Body of pancreas (tissue), 4 donors: ENCODE results near the gene MVP.

ENCODE experiments used
- POLR2A ChIP-seq, 3 donors: fragments of 450-650 bp; IDR thresholded peaks; one replicate each; pipeline ENCODE4 v1.6.1; 2016; ENCODE audit warnings: antibody characterized with exemption in 3 of 3, mild to moderate bottlenecking in 2 of 3
- TF ChIP-seq, protein P1 (sequence below), 7 experiments: fragments of 450-650 bp in 4 of 7; fragments of 200-600 bp in 3 of 7; sonication (generic) in 3 of 7; IDR thresholded peaks; one replicate each; pipeline ENCODE4 v1.5.1; 2016 to 2019; ENCODE audit warnings: antibody characterized with exemption in 7 of 7

DNA sequence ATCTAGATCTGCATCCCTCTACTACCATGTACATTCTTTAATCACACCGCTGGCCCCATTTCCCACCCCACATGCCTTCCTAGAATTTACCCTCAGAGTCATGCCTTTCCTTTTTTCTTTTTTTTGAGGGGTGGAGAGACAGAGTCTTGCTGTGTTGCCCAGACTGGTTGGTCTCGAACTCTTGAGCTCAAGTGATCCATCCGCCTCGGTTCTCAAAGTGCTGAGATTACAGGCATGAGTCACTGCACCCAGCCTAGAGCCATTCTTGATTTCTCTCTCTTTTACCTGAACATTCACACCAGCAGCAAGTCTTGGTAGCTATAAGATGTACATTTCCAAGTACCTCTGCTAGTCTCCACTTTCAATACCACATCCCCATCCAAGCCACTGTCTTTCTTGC lies 2.2 kb upstream of the MVP start:
- no peak for TF ChIP-seq POLR2A (IDR thresholded peaks at IDR 0.05)
- TF ChIP-seq, protein P1, sequence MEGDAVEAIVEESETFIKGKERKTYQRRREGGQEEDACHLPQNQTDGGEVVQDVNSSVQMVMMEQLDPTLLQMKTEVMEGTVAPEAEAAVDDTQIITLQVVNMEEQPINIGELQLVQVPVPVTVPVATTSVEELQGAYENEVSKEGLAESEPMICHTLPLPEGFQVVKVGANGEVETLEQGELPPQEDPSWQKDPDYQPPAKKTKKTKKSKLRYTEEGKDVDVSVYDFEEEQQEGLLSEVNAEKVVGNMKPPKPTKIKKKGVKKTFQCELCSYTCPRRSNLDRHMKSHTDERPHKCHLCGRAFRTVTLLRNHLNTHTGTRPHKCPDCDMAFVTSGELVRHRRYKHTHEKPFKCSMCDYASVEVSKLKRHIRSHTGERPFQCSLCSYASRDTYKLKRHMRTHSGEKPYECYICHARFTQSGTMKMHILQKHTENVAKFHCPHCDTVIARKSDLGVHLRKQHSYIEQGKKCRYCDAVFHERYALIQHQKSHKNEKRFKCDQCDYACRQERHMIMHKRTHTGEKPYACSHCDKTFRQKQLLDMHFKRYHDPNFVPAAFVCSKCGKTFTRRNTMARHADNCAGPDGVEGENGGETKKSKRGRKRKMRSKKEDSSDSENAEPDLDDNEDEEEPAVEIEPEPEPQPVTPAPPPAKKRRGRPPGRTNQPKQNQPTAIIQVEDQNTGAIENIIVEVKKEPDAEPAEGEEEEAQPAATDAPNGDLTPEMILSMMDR (IDR thresholded peaks at IDR 0.05), result no peak
